ENCODE results near the gene PRKCA. TPM values are rescaled to one million over a fixed set of nuclear protein-coding genes. Genes with fewer than 3 reads are reported as not detected.

PRKCA gene
- total and polyA plus RNA-seq, 9 of the 15 experiments (the other 6 are each of a cell fraction or from before 2014, with no cell fraction given) = 3.2 to 33.0 (median 17.8) TPM

DNA sequence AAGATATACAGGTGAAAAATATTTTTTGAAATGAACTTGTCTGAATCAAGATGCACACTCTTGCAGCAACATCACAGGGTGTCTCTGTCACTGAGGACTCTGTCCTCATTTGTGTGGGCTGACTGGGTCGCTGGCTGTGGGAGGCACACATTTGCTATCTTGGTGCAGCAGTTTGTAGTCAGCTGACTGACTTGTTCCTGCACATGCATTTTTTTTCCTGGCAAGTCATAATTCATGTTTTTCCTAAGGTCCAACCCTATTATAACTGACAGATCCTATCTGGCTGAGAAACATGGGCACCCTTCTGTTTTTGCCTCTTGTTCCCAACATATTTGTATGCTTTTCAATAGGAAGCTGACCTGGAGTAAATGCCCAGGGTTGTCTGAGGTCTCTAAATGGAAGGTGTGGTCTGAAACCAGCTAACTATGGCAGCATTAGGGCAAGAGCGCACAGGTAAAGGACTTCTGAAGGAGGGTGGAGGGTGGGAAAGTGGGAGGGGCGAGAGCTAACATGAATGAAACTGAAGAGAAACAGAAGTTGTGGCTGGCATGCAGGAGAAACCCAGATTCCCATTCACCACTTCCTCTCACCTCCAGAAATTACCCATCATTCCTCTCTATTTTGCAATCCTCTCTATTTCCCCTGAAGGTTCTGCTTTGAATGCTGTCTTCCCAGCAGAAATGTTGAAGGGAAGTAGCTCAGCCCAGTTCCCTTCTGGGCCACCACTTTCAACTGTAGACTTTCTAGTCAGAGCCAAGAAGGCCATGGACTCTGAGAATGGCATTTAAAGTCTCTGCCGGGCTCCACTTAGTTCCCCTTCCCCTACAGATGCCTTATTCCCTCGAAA is 166.1 kb downstream of the PRKCA start (continued):
- no peak for TF ChIP-seq HMG20B (CRISPR knock-in tag; IDR thresholded peaks at IDR 0.05)

DNA sequence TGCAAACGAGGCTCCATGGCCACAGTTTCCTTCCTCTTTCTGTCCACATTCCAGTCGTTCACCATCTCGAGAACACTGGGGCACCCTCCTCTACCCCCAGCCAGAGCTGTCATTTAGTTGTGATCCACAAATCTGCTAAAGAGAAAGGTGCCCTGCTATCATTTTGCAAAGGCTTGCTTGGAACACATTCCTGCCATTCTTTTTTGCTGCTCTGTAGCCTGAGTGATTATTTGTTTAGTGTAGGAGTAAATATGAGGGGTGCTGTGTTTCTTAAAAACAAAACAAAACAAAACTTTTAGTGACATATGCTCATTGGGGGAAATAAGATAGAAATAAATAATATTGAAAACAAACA is 166.7 kb downstream of the PRKCA start:
- POLR2A ChIA-PET = interaction anchor here (0.6 to 1.5 kb wide), 3 partner anchors 13 to 38 kb away, joined by 3 read pairs; no protein-coding TSS in a partner anchor
- H3K27ac ChIP-seq (ENCODE audit: extremely low read depth, low read depth, low read length) = peak overlapping the region; percentile 86
- peaks cover 19 to 38% of the 10 kb centered on the region in 2 experiments for H3K4me1 ChIP-seq (replicated peaks in 1 of 2; ENCODE audit: control insufficient read depth in 2 of 2, insufficient read depth in 2 of 2, low read length in 2 of 2)
- H3K4me3 ChIP-seq = peak overlapping the region; percentile 21; the same call in 1 of the 2 replicates
- in situ Hi-C loops (cut with MboI) (no loop called here), intact Hi-C loops (cut with micrococcal nuclease) (loop anchor here (5.0 kb wide), 1 partner anchor 167 kb away; the partner anchor contains the start of gene PRKCA)
- H3K27me3 ChIP-seq (ENCODE audit: control insufficient read depth in 2 of 2, insufficient read depth in 2 of 2, low read length in 2 of 2) = no peaks in the 10 kb centered on the region
- DNase-seq (ENCODE audit: extremely low read depth in 1 of 4, low spot score in 3 of 4) = no peak
- H3K9me1 ChIP-seq (ENCODE audit: control insufficient read depth, insufficient read depth, low read length) = peaks cover 10% of the 10 kb centered on the region
- no peaks in the 10 kb centered on the region for H3K36me3 ChIP-seq (ENCODE audit: control insufficient read depth, insufficient read depth, low read length)
- peaks cover 52% of the 10 kb centered on the region for H3K79me2 ChIP-seq (ENCODE audit: control insufficient read depth, insufficient read depth, low read length)
- H2AFZ ChIP-seq (ENCODE audit: low read depth, low read length) = peak overlapping the region; percentile 81
- H3K4me2 ChIP-seq (ENCODE audit: insufficient read depth, low read length) = peak overlapping the region; percentile 68
- no peaks in the 10 kb centered on the region for H3K9me3 ChIP-seq (replicated peaks; ENCODE audit: control insufficient read depth, insufficient read depth, low read depth, low read length)
- no peak for FAIRE-seq
- TF ChIP-seq, protein P1, sequence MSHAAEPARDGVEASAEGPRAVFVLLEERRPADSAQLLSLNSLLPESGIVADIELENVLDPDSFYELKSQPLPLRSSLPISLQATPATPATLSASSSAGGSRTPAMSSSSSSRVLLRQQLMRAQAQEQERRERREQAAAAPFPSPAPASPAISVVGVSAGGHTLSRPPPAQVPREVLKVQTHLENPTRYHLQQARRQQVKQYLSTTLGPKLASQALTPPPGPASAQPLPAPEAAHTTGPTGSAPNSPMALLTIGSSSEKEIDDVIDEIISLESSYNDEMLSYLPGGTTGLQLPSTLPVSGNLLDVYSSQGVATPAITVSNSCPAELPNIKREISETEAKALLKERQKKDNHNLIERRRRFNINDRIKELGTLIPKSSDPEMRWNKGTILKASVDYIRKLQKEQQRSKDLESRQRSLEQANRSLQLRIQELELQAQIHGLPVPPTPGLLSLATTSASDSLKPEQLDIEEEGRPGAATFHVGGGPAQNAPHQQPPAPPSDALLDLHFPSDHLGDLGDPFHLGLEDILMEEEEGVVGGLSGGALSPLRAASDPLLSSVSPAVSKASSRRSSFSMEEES (CRISPR knock-in tag; IDR thresholded peaks at IDR 0.05) = 0 out of 2 replicates have a peak, but pooled peaks have one; percentile 42
- TF ChIP-seq SIRT6 (IDR thresholded peaks at IDR 0.05; ENCODE audit: low read depth, low read length) = no peak
- no TSS peak for BruUV-seq (replicated peaks)
- H4K20me1 ChIP-seq (replicated peaks; ENCODE audit: control insufficient read depth, insufficient read depth, low read length) = no peaks in the 10 kb centered on the region
- CTCF ChIA-PET (ENCODE audit: low intra/inter-chr PET ratio) = no interaction called here
- H3K9ac ChIP-seq (ENCODE audit: insufficient read depth in 1 of 2, low read depth in 2 of 2, low read length in 2 of 2) = peak overlapping the region; percentile 37 to 58; a peak in 3 of 4 replicates
- no peak; the same call in 2 of the 3 replicates for ATAC-seq
- 7% methylated on average over 3 of the region's 3 CpGs for WGBS (ENCODE audit: insufficient coverage, low coverage, missing lambda C conversion rate)

All from K562 (cell line).